ENCODE data around the gene HRCT1.

- no peak for TF ChIP-seq EP300 (IDR thresholded peaks at IDR 0.05; ENCODE audit: low read depth)
- no peak for TF ChIP-seq POLR2AphosphoS5 (IDR thresholded peaks at IDR 0.05)
Measured at GRCh38 chr9:35872505-35872904, 33.5 kb upstream of the HRCT1 start.
